H54 (cell line): Measurements from ENCODE around the gene BCAS3.
A peak's percentile ranks its signal among the peaks of the same experiment; 100 is the strongest.
"Not testable (repeated sequence)": the region's sequence is repeated elsewhere in the genome, so short reads cannot be mapped to it uniquely, and the experiment has no call there.

Source experiments
- DNase-seq: peaks from one replicate; pipeline ENCODE4 v3.0.0; 2011; ENCODE audit warnings: low spot score, mixed read lengths; ENCODE audit not compliant: insufficient read length
- FAIRE-seq: peaks from 3 replicates; lab custom pipeline; 2011; peaks lifted over from hg19 to GRCh38; lab: Jason Lieb, UNC
- POLR2A ChIP-seq: IDR thresholded peaks from 2 replicates; pipeline ENCODE4 v1.6.1; 2011; ENCODE audit warnings: low read depth, mild to moderate bottlenecking, low read length

BCAS3 gene

GRCh38 chr17:61143026-61143425, 465.4 kb downstream of the BCAS3 start:
- DNase-seq: no peak
- TF ChIP-seq POLR2A: no peak
- FAIRE-seq: no peak

GRCh38 chr17:61144137-61144536, 466.5 kb downstream of the BCAS3 start:
- no peak for TF ChIP-seq POLR2A
- DNase-seq (no peak), FAIRE-seq (no peak)

DNA sequence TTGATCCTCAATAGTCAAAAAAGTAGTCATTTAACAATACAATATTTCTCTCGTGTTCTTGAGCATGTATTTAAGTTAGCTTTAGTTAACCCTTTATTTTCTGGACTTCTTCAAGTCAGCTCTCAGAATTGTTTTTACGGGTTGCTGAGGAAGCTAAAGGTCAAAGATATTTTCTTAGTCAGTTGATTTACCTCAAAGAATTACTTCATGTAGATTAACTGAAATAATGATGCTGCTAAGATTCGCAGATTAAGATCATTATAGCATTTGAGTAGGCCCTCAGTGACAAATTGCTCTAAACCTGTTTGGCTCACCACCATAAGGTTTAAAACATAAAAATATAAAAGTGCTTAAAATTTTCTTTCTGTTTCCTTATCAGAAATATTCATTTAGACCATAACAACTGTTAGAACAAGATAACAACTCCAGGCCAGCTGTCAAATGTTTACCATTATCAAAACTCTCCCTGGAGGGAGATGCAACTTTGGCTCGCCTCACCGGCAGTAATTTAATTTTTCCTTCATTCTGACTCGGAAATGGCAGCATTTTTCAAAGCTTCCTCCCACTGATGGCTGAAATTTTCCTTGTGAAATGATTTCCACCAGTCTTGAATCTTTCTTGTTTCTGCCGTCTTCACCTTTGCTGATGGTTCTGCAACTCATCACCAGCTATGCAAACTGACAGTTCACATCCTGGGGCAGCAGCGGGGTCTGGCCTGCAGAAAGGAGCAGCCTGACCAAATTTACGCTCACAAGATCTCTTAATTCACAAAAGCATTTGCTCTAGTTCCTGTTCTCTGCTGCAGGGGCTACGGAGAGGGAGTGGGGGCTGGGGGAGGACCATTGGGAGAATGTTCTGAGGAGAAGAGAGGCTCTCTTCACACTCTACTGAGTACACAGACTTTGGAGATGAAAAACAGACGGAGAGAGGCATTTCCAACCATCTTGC, 467.2 kb downstream of the BCAS3 start:
- TF ChIP-seq POLR2A: no peak
- FAIRE-seq (peak; percentile 60), DNase-seq (no peak)

DNA sequence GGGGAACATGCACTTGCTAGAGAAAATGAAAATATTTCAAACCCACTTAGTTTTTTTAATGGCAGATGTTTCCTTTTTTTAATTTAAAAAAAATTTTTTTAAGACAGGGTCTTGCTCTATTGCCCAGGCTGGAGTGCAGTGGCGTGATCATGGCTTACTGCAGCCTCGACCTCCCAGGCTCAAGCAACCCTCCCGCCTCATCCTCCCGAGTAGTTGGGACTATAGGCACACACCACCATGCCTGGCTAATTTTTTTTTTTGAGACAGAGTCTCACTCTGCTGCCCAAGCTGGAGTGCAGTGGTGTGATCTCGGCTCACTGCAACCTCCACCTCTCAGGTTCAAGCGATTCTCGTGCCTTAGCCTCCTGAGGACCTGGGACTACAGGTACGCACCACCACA, 469.2 kb downstream of the BCAS3 start:
- DNase-seq, FAIRE-seq: not testable (repeated sequence)

GRCh38 chr17:61149106-61149825, 471.6 kb downstream of the BCAS3 start:
- no peak for TF ChIP-seq POLR2A
- FAIRE-seq (no peak), DNase-seq (no peak)

DNA sequence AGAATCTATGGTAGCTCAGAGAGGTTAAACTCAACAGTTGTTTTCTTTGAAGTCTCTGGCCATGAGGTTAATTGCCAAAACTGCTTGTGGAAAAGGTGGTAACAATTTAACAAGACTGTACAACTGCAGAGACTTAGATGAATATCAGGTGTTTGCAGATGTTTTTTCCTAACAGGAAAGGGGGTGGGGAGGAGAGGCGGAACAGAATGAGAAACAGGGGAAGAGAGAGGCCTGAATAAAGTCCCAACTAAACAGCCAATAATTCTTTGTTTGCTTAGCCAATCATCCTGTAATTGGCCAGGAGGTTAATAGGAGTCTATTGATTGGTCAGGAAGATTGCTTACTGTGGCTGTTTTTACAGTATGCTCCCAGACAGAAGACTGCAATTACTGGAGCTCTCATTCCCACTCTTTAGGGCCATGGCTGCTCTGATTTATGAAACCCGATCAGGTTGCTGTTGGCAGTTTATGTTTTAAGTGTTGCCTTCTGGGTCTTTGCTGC, 472.3 kb downstream of the BCAS3 start:
- TF ChIP-seq POLR2A: no peak
- FAIRE-seq (peak; percentile 48), DNase-seq (no peak)

DNA sequence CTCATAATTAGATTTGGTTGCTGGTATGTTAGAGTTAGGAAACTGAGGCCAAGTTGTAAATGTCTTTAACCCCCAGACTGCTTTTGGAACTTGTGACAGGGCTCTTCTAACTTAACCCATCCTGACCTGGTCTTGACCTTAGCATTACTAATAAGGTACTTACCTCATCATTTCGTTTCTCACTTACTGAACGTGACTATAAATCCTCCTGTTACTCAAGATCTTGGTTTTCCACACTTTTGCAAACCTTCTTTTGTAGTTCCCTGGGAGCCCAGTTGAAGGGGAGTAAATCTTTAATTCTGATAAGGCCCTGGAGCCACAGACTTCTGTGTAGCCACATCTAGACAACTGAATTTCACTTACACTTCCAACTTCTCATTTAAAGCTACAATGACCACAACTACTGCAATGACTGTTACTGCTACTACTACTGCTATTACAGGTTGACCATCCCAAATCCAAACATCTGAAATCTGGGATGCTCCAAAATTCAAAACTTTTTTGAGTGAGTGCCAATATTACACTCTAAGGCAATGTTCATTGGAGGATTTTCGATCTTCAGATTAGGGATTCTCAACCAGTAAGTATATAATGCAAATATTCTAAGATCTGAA, 473.1 kb downstream of the BCAS3 start:
- no peak for TF ChIP-seq POLR2A
- DNase-seq (no peak), FAIRE-seq (peak; percentile 75)

GRCh38 chr17:61152898-61153297, 475.2 kb downstream of the BCAS3 start:
- DNase-seq: no peak
- no peak for TF ChIP-seq POLR2A
- no peak for FAIRE-seq

- no peak for TF ChIP-seq POLR2A
- no peak for DNase-seq
- FAIRE-seq: peak; percentile 77
Measured at GRCh38 chr17:61155590-61156237, 478.1 kb downstream of the BCAS3 start.

DNA sequence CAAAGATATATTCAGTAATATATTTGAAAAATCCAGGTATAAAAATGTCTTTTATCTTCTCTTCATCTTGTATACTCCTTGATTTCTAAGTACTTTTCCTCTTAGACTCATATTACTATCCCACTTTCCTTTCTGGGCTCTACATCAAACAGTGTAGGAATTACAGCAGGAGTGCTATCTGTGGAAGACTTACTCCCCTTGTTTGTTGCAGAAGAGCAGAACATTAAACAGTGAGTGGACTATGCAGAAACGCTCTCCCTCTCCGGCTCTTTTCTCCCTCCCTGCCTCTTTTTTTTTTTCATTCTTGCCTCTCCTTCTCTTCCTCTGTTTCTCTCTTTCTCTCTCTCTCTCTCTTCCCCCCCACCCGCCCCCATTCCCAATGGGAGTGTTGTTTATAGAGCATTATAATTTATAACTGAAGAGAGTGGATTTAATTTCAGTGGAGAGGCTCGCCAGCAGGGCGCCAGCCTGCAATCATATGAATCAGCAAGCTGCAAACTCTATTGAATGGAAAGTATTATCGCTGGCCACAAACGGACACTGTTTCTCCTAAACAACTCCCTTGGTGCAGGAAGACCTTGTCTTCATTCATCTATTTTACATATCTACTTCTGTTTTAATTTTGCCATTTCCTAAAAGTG, 479.7 kb downstream of the BCAS3 start:
- no peak for TF ChIP-seq POLR2A
- peak; percentile 97 for FAIRE-seq
- peak; percentile 39 for DNase-seq

DNA sequence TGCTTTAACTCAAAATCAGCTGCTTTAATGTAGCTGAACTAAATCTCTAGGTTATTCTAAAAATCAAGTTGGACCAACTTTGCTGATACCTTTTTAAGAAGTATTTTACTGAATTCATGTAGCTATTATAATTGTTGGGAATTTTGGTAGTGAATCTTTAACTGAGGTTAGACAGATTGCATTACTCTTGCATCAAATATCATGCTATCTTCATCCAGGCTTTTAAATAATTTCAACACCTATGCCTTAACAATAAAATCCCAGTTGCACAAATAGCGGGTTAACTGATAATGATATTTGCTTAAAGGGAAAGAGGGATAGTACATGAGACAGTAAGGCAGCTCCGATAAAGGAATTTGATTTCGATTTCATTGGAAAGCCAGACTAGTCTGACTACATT, 480.7 kb downstream of the BCAS3 start:
- no peak for TF ChIP-seq POLR2A
- no peak for FAIRE-seq
- DNase-seq: no peak

- no peak for DNase-seq
- FAIRE-seq: peak; percentile 96
- no peak for TF ChIP-seq POLR2A
Measured at GRCh38 chr17:61159221-61159814, 481.7 kb downstream of the BCAS3 start.

DNA sequence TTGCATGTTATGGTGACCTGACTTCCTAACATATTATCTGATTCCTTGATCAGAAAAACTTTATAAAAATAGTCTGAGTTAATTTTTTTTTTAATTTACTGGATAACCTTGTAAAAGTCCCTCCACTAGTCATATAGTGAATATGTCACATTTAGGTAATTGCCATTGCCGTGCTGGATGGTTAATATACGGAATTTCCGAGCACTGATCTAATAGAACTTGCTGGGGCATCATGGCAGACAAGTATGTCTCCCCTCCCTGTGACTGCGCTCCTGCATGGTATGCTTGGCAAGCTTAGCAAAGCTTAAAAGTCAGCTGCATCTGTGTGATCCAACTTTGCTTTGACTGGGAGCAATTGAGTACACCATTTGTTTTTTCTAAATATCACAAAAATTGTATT, 482.6 kb downstream of the BCAS3 start:
- DNase-seq: no peak
- TF ChIP-seq POLR2A: no peak
- FAIRE-seq: no peak
